COLO829 (cell line): Measurements from ENCODE around the gene SAXO2.
A peak's percentile ranks its signal among the peaks of the same experiment; 100 is the strongest.
"Not testable (repeated sequence)": the region's sequence is repeated elsewhere in the genome, so short reads cannot be mapped to it uniquely, and the experiment has no call there.

Source experiments
- DNase-seq: peaks from one replicate; pipeline ENCODE4 v3.0.0; 2012; ENCODE audit warnings: low spot score

SAXO2 gene

GRCh38 chr15:82262422-82263026, at the start of gene SAXO2, which contains the start of gene EFL1:
SAXO2 (plus strand) TSS chr15:82262818; CDS start chr15:82262880, 62 bp downstream.
EFL1 (minus strand) TSS chr15:82262734; CDS start chr15:82261778, 956 bp downstream.
- DNase-seq: peak; percentile 66

GRCh38 chr15:82216092-82216491, 46.5 kb upstream of the SAXO2 start:
- not testable (repeated sequence) for DNase-seq

- not testable (repeated sequence) for DNase-seq
Measured at GRCh38 chr15:82221535-82221934, 41.1 kb upstream of the SAXO2 start.

GRCh38 chr15:82228750-82229149, 33.9 kb upstream of the SAXO2 start:
- peak; percentile 4 for DNase-seq

GRCh38 chr15:82231233-82231632, 31.4 kb upstream of the SAXO2 start:
- no peak for DNase-seq

GRCh38 chr15:82231842-82232241, 30.8 kb upstream of the SAXO2 start:
- DNase-seq: no peak

GRCh38 chr15:82237944-82238534, 24.6 kb upstream of the SAXO2 start:
- DNase-seq: not testable (repeated sequence)

GRCh38 chr15:82239685-82240391, 22.8 kb upstream of the SAXO2 start:
- DNase-seq: no peak

GRCh38 chr15:82241836-82242499, 20.6 kb upstream of the SAXO2 start:
- DNase-seq: not testable (repeated sequence)

- DNase-seq: not testable (repeated sequence)
Measured at GRCh38 chr15:82243644-82244043, 19.0 kb upstream of the SAXO2 start.

GRCh38 chr15:82245956-82246355, 16.7 kb upstream of the SAXO2 start:
- DNase-seq: not testable (repeated sequence)

- not testable (repeated sequence) for DNase-seq
Measured at GRCh38 chr15:82248261-82248660, 14.4 kb upstream of the SAXO2 start.

GRCh38 chr15:82261566-82262421, 824 bp upstream of the SAXO2 start:
- peak; percentile 4 for DNase-seq

- DNase-seq: no peak
Measured at GRCh38 chr15:82263350-82263749, 732 bp downstream of the SAXO2 start.

GRCh38 chr15:82267137-82267536, 4.5 kb downstream of the SAXO2 start:
- not testable (repeated sequence) for DNase-seq

GRCh38 chr15:82268454-82268853, 5.8 kb downstream of the SAXO2 start:
- peak; percentile 13 for DNase-seq

GRCh38 chr15:82272154-82272553, 9.5 kb downstream of the SAXO2 start:
- no peak for DNase-seq

GRCh38 chr15:82275410-82275809, 12.8 kb downstream of the SAXO2 start:
- no peak for DNase-seq

GRCh38 chr15:82281276-82281675, 18.7 kb downstream of the SAXO2 start:
- DNase-seq: not testable (repeated sequence)

GRCh38 chr15:82282386-82282785, 19.8 kb downstream of the SAXO2 start:
- DNase-seq: not testable (repeated sequence)

- not testable (repeated sequence) for DNase-seq
Measured at GRCh38 chr15:82284381-82284780, 21.8 kb downstream of the SAXO2 start.
